ENCODE data around the gene EMSY.

Gene EMSY

DNA sequence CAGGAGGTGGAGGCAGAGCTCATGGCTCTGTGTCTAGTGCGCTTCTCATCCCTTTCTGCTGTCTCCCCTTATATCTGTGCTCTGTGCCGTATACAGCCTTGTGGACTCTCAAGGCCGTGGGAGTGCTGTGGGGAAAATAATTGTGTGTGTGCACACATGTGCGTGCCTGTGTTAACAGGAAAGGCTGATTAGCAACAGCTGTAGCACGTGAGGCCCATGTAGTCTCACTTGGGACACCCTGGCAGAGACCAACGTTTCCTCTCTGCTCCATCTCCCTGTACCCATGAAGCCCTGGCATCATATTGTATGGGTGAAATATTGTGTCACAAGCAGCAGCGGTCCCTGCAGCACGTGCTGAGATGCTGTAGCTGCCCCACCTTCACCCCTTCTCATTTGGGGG, 116.4 kb downstream of the EMSY start:
- no peak for DNase-seq (ENCODE audit: low read depth)
- no peak overlapping the region for H3K4me3 ChIP-seq (ENCODE audit: low read depth, low read length)
- TF ChIP-seq MYC (IDR thresholded peaks at IDR 0.05; ENCODE audit: low read depth, low read length) (no peak), POLR2A (IDR thresholded peaks at IDR 0.05; ENCODE audit: extremely low read depth, insufficient read length) (no peak), MAX (IDR thresholded peaks at IDR 0.05; ENCODE audit: low read depth, low read length) (no peak)

DNA sequence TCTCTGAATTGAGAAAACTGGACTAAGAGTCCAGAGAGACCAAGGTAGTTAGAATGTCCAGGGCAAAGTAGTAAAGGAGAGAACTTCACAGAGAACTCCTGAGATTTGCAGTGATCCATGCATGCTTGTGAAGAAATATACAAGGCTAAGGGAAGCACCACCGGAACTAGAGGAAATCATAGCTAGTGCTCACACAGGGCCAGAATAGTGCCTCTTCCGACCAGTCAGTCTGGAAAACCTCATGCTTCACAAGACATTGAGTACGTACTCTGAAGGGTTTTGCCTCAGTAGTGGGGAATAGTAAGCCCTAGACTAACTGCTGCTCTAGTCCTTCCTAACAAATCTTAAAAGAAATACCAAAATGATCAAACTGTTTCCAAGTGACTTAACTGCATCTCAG, 117.7 kb downstream of the EMSY start:
- no peak for TF ChIP-seq MYC (IDR thresholded peaks at IDR 0.05; ENCODE audit: low read depth, low read length)
- TF ChIP-seq MAX (IDR thresholded peaks at IDR 0.05; ENCODE audit: low read depth, low read length), result no peak
- TF ChIP-seq, protein P1, sequence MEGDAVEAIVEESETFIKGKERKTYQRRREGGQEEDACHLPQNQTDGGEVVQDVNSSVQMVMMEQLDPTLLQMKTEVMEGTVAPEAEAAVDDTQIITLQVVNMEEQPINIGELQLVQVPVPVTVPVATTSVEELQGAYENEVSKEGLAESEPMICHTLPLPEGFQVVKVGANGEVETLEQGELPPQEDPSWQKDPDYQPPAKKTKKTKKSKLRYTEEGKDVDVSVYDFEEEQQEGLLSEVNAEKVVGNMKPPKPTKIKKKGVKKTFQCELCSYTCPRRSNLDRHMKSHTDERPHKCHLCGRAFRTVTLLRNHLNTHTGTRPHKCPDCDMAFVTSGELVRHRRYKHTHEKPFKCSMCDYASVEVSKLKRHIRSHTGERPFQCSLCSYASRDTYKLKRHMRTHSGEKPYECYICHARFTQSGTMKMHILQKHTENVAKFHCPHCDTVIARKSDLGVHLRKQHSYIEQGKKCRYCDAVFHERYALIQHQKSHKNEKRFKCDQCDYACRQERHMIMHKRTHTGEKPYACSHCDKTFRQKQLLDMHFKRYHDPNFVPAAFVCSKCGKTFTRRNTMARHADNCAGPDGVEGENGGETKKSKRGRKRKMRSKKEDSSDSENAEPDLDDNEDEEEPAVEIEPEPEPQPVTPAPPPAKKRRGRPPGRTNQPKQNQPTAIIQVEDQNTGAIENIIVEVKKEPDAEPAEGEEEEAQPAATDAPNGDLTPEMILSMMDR (IDR thresholded peaks at IDR 0.05; ENCODE audit: low read depth, low read length), result no peak
- no peak overlapping the region for H3K4me3 ChIP-seq (ENCODE audit: low read depth, low read length)
- DNase-seq (ENCODE audit: low read depth), result no peak

- TF ChIP-seq, protein P1 (IDR thresholded peaks at IDR 0.05; ENCODE audit: low read depth, low read length), result no peak
- no peak overlapping the region for H3K4me3 ChIP-seq (ENCODE audit: low read depth, low read length)
- DNase-seq (ENCODE audit: low read depth), result no peak
These were observed 119.5 kb downstream of the EMSY start for GRCh38 chr11:76564364-76564763.

DNA sequence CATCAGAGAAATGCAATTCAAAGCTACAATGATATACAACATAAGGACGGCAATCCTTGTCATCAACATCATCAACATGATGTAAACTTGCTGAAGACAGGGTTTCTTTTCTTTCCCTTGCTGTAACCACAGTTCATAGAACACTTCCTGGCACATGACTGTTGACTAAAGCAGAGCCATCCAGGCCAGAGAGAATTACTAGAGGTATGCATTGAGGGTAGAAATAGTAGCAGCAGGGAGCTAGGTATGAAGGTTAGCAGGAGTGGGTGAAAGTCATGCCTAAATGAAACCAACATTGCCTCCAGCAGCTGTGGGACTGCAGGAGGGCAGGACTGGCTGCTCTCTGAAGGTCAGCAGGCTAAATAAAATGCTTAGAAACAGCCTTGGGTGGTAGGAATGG, 122.0 kb downstream of the EMSY start:
- no peak for DNase-seq (ENCODE audit: low read depth)
- no peak overlapping the region for H3K4me3 ChIP-seq (ENCODE audit: low read depth, low read length)
- TF ChIP-seq MYC (IDR thresholded peaks at IDR 0.05; ENCODE audit: low read depth, low read length) (no peak), MAX (IDR thresholded peaks at IDR 0.05; ENCODE audit: low read depth, low read length) (no peak), POLR2A (IDR thresholded peaks at IDR 0.05; ENCODE audit: extremely low read depth, insufficient read length) (no peak)
- TF ChIP-seq, protein P1 (IDR thresholded peaks at IDR 0.05; ENCODE audit: low read depth, low read length), result no peak

GRCh38 chr11:76567261-76567660, 122.4 kb downstream of the EMSY start:
- H3K4me3 ChIP-seq (ENCODE audit: low read depth, low read length), result no peak overlapping the region
- DNase-seq (ENCODE audit: low read depth), result no peak
- TF ChIP-seq MYC (IDR thresholded peaks at IDR 0.05; ENCODE audit: low read depth, low read length), result no peak
- no peak for TF ChIP-seq MAX (IDR thresholded peaks at IDR 0.05; ENCODE audit: low read depth, low read length)
- TF ChIP-seq POLR2A (IDR thresholded peaks at IDR 0.05; ENCODE audit: extremely low read depth, insufficient read length), result no peak
- TF ChIP-seq, protein P1 (IDR thresholded peaks at IDR 0.05; ENCODE audit: low read depth, low read length), result no peak

DNA sequence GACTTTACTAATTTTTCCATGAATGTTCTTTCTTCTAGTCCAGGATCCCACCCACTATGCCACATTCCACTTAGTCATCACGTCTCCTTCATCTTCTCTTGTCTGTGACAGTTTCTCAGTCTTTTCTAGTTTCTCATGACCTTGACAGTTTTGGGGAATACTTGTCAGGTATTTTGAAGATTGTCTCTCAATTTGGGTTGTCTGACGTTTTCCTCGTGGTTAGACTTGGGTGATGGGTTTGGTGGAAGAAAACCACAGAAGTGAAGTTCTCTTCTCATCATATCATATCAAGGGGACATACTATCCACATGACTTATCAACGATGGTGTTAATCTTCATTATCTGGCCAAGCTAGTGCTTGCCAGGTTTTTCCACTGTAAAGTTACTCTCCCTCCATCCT, 123.3 kb downstream of the EMSY start:
- DNase-seq (ENCODE audit: low read depth), result no peak
- TF ChIP-seq, protein P1 (IDR thresholded peaks at IDR 0.05; ENCODE audit: low read depth, low read length), result no peak
- no peak for TF ChIP-seq MAX (IDR thresholded peaks at IDR 0.05; ENCODE audit: low read depth, low read length)
- TF ChIP-seq MYC (IDR thresholded peaks at IDR 0.05; ENCODE audit: low read depth, low read length), result no peak
- TF ChIP-seq POLR2A (IDR thresholded peaks at IDR 0.05; ENCODE audit: extremely low read depth, insufficient read length), result no peak
- no peak overlapping the region for H3K4me3 ChIP-seq (ENCODE audit: low read depth, low read length)
